Keratinocyte (primary cell): ENCODE data around the gene PARL. TPM values are rescaled to one million over a fixed set of nuclear protein-coding genes. Genes with fewer than 3 reads are reported as not detected.

Experiments
- DNase-seq: peaks from one replicate; pipeline ENCODE4 v3.0.0-alpha.2; 2011; ENCODE audit warnings: low read depth, missing footprints, low spot score
- FAIRE-seq: peaks from 2 replicates; lab custom pipeline; 2011; peaks lifted over from hg19 to GRCh38; lab: Jason Lieb, UNC
- H2AFZ ChIP-seq: 2 replicates; pipeline ENCODE4 v1.6.0; 2012; ENCODE audit warnings: low read length, control low read depth, inconsistent platforms; ENCODE audit not compliant: control insufficient read depth
- H3K27ac ChIP-seq: 2 replicates; pipeline ENCODE4 v1.5.1; 2011; ENCODE audit warnings: low read length; ENCODE audit not compliant: control insufficient read depth, insufficient read depth
- H3K27me3 ChIP-seq: 3 replicates; pipeline ENCODE4 v1.6.0; 2011; ENCODE audit warnings: low read length; ENCODE audit not compliant: control insufficient read depth, insufficient read depth; ENCODE audit errors: extremely low read depth
- H3K36me3 ChIP-seq, 2 experiments: 2 replicates in 1 of 2; 3 replicates in 1 of 2; pipeline ENCODE4 v1.5.1; 2011; ENCODE audit warnings: low read length in 2 of 2, mild to moderate bottlenecking in 1 of 2; ENCODE audit not compliant: control insufficient read depth in 2 of 2, insufficient read depth in 2 of 2; ENCODE audit errors: extremely low read depth in 1 of 2
- H3K4me1 ChIP-seq: 3 replicates; pipeline ENCODE4 v1.5.1; 2011; ENCODE audit warnings: low read length; ENCODE audit not compliant: control insufficient read depth, insufficient read depth; ENCODE audit errors: extremely low read depth
- H3K4me2 ChIP-seq: 3 replicates; pipeline ENCODE4 v1.6.0; 2011; ENCODE audit warnings: low read depth, low read length; ENCODE audit not compliant: control insufficient read depth, insufficient read depth; ENCODE audit errors: extremely low read depth
- H3K4me3 ChIP-seq, 3 experiments: fragments of 200-600 bp in 1 of 3; sonication (generic) in 1 of 3; 2 replicates in 2 of 3; 3 replicates in 1 of 3; pipeline ENCODE4 v1.5.1; 2011 to 2016; ENCODE audit warnings: low read length in 3 of 3, mild to moderate bottlenecking in 3 of 3, control low read depth in 2 of 3, inconsistent platforms in 1 of 3, low read depth in 1 of 3, mixed read lengths in 1 of 3, mixed run types in 1 of 3, moderate library complexity in 1 of 3; ENCODE audit not compliant: control insufficient read depth in 2 of 3, insufficient read depth in 2 of 3; ENCODE audit errors: extremely low read depth in 1 of 3
- H3K79me2 ChIP-seq: 2 replicates; pipeline ENCODE4 v1.6.0; 2012; ENCODE audit warnings: low read length; ENCODE audit not compliant: control insufficient read depth, insufficient read depth
- H3K9ac ChIP-seq: 3 replicates; pipeline ENCODE4 v1.6.0; 2011; ENCODE audit warnings: low read length; ENCODE audit not compliant: control insufficient read depth, insufficient read depth; ENCODE audit errors: extremely low read depth
- H3K9me1 ChIP-seq: 3 replicates; pipeline ENCODE4 v1.6.0; 2011; ENCODE audit warnings: low read length; ENCODE audit not compliant: control insufficient read depth, insufficient read depth; ENCODE audit errors: extremely low read depth
- H3K9me3 ChIP-seq: 2 replicates; pipeline ENCODE4 v1.5.1; 2012; ENCODE audit warnings: low read depth, low read length; ENCODE audit not compliant: control insufficient read depth
- H4K20me1 ChIP-seq: 3 replicates; pipeline ENCODE4 v1.6.0; 2011; ENCODE audit warnings: low read length; ENCODE audit not compliant: control insufficient read depth, insufficient read depth; ENCODE audit errors: extremely low read depth
- CTCF ChIP-seq, 3 experiments: IDR thresholded peaks in 1 of 3; conservative IDR thresholded peaks in 1 of 3; optimal IDR thresholded peaks in 1 of 3; 2 replicates in 2 of 3; 3 replicates in 1 of 3; pipeline versions ENCODE3 to v1.5.1; 2011; ENCODE audit warnings: low read length in 3 of 3, mild to moderate bottlenecking in 3 of 3, moderate library complexity in 2 of 3, control low read depth in 1 of 3, inconsistent platforms in 1 of 3; ENCODE audit not compliant: insufficient read depth in 2 of 3; ENCODE audit errors: extremely low read depth in 1 of 3
- EZH2 ChIP-seq: IDR thresholded peaks from one replicate; pipeline ENCODE4 v1.6.1; 2012; ENCODE audit warnings: inconsistent platforms, mild to moderate bottlenecking, low read length, moderate library complexity
- dilution Hi-C: fragments of 300-500 bp; cut with MboI; formaldehyde crosslinking; loops from one replicate; pipeline ENCODE4 v1.7.0; 2020; ENCODE audit warnings: low sequenced_read_pairs; ENCODE audit not compliant: extremely low pct_ligation_motif_present
- polyA plus RNA-seq, 5 experiments: library from polyadenylated mRNA; depleted of rRNA in 3 of 5; stranded (reverse) in 3 of 5; stranded (forward) in 1 of 5; unstranded in 1 of 5; fragments of >200 nt; gene quantifications; 1 replicate in 1 of 5; 2 replicates in 3 of 5; 3 replicates in 1 of 5; pipeline versions ENCODE4 v1.2.1 to v1.2.3, GENCODE V29; 2011 to 2012; ENCODE audit warnings: missing spikeins in 2 of 5, low read depth in 1 of 5, low replicate concordance in 1 of 5

PARL gene
- polyA plus RNA-seq, 1 donor (not counting 4 experiments of a cell fraction or from before 2014, with no cell fraction given) = 68.9 TPM

- FAIRE-seq (no peak), DNase-seq (no peak)
- dilution Hi-C loops = no loop called here
- no peaks in the 10 kb centered on the region for H3K79me2 ChIP-seq
- no peak overlapping the region for H3K9ac ChIP-seq
- H3K9me1 ChIP-seq = no peaks in the 10 kb centered on the region
- H3K4me2 ChIP-seq = no peak overlapping the region
- H2AFZ ChIP-seq = no peak overlapping the region
- TF ChIP-seq CTCF (optimal IDR thresholded peaks at IDR 0.05 in 1 of 3, IDR thresholded peaks at IDR 0.05 in 1 of 3, conservative IDR thresholded peaks at IDR 0.05 in 1 of 3; ENCODE audit: extremely low read depth in 1 of 3, insufficient read depth in 2 of 3, low read length in 3 of 3) (no peak), EZH2 (no peak)
- no peaks in the 10 kb centered on the region for H3K27me3 ChIP-seq
- H3K4me3 ChIP-seq = no peak overlapping the region
- no peaks in the 10 kb centered on the region for H4K20me1 ChIP-seq
- peaks cover 6% of the 10 kb centered on the region for H3K4me1 ChIP-seq
- peaks cover 8 to 15% of the 10 kb centered on the region in 2 experiments for H3K36me3 ChIP-seq
- H3K9me3 ChIP-seq = no peaks in the 10 kb centered on the region
- H3K27ac ChIP-seq = no peak overlapping the region
Observed at GRCh38 chr3:183830187-183830586, 54.5 kb downstream of the PARL start.

- H3K9me1 ChIP-seq = no peaks in the 10 kb centered on the region
Observed at GRCh38 chr3:183829466-183829865, 55.2 kb downstream of the PARL start.

More at GRCh38 chr3:183829466-183829865, 55.2 kb downstream of the PARL start:
- Histone ChIP-seq H3K36me3 (peaks cover 8 to 15% of the 10 kb centered on the region in 2 experiments), H3K9ac (no peak overlapping the region), H3K27me3 (no peaks in the 10 kb centered on the region), H4K20me1 (no peaks in the 10 kb centered on the region), H3K79me2 (no peaks in the 10 kb centered on the region), H3K27ac (no peak overlapping the region), H2AFZ (no peak overlapping the region), H3K9me3 (no peaks in the 10 kb centered on the region), H3K4me1 (peaks cover 11% of the 10 kb centered on the region), H3K4me3 (no peak overlapping the region), H3K4me2 (no peak overlapping the region)
- no peak for TF ChIP-seq EZH2
- TF ChIP-seq CTCF (optimal IDR thresholded peaks at IDR 0.05 in 1 of 3, IDR thresholded peaks at IDR 0.05 in 1 of 3, conservative IDR thresholded peaks at IDR 0.05 in 1 of 3; ENCODE audit: extremely low read depth in 1 of 3, insufficient read depth in 2 of 3, low read length in 3 of 3) = no peak
- FAIRE-seq (no peak), DNase-seq (no peak)
- dilution Hi-C loops = no loop called here
